Mesothelial cell of epicardium (in vitro differentiated cells): Measurements from ENCODE around the gene MYL3. TPM values are rescaled to one million over a fixed set of nuclear protein-coding genes. Genes with fewer than 3 reads are reported as not detected.

Source experiments
- DNase-seq, 2 experiments: peaks; one replicate each; pipeline ENCODE4 v3.0.0; 2021; ENCODE audit warnings: low spot score in 2 of 2; ENCODE audit not compliant: unreplicated experiment in 2 of 2
- H3K27ac Mint-ChIP-seq: 2 replicates; pipeline ENCODE4 v1.8.0; 2021; ENCODE audit warnings: mixed read lengths
- H3K27me3 Mint-ChIP-seq: 2 replicates; pipeline ENCODE4 v1.8.0; 2021; ENCODE audit warnings: low read depth, mixed read lengths
- H3K36me3 Mint-ChIP-seq: 2 replicates; pipeline ENCODE4 v1.8.0; 2021; ENCODE audit warnings: mixed read lengths
- H3K4me1 Mint-ChIP-seq: 2 replicates; pipeline ENCODE4 v1.8.0; 2021; ENCODE audit warnings: mixed read lengths
- H3K4me3 Mint-ChIP-seq: 2 replicates; pipeline ENCODE4 v1.8.0; 2021; ENCODE audit warnings: mild to moderate bottlenecking, moderate library complexity, mixed read lengths
- H3K9me3 Mint-ChIP-seq: 2 replicates; pipeline ENCODE4 v1.8.0; 2021; ENCODE audit warnings: mixed read lengths
- CTCF ChIP-seq: fragments of 200-600 bp; sonication (generic); IDR thresholded peaks from one replicate; pipeline ENCODE4 v1.5.0; 2021; ENCODE audit warnings: antibody characterized with exemption; ENCODE audit not compliant: unreplicated experiment
- total RNA-seq: library from RNA; stranded (reverse); gene quantifications from 3 replicates; pipeline ENCODE4 v1.2.1, GENCODE V29; 2021

Gene MYL3
- total RNA-seq, 1 donor from 2014 or later: 5.3 TPM

GRCh38 chr3:46905213-46905560, 41.9 kb upstream of the MYL3 start:
- Mint-ChIP-seq H3K27ac (no peak overlapping the region), H3K4me3 (no peak overlapping the region), H3K4me1 (peaks cover 4% of the 10 kb centered on the region), H3K36me3 (no peaks in the 10 kb centered on the region), H3K27me3 (no peaks in the 10 kb centered on the region), H3K9me3 (no peaks in the 10 kb centered on the region)
- no peak for TF ChIP-seq CTCF
- DNase-seq: no peak

- H3K4me3 Mint-ChIP-seq: no peak overlapping the region
- no peak for TF ChIP-seq CTCF
- H3K27ac Mint-ChIP-seq: no peak overlapping the region
- H3K36me3 Mint-ChIP-seq: no peaks in the 10 kb centered on the region
- H3K27me3 Mint-ChIP-seq: no peaks in the 10 kb centered on the region
- peaks cover 3% of the 10 kb centered on the region for H3K4me1 Mint-ChIP-seq
- DNase-seq: no peak
- H3K9me3 Mint-ChIP-seq: no peaks in the 10 kb centered on the region
Observed at GRCh38 chr3:46904303-46905212, 41.3 kb upstream of the MYL3 start.

GRCh38 chr3:46903341-46904302, 40.4 kb upstream of the MYL3 start:
- no peaks in the 10 kb centered on the region for H3K36me3 Mint-ChIP-seq
- no peak for TF ChIP-seq CTCF
- no peaks in the 10 kb centered on the region for H3K27me3 Mint-ChIP-seq
- DNase-seq: no peak
- no peak overlapping the region for H3K4me3 Mint-ChIP-seq
- no peak overlapping the region for H3K27ac Mint-ChIP-seq
- no peaks in the 10 kb centered on the region for H3K9me3 Mint-ChIP-seq
- no peaks in the 10 kb centered on the region for H3K4me1 Mint-ChIP-seq

GRCh38 chr3:46902188-46902631, 39.0 kb upstream of the MYL3 start:
- no peaks in the 10 kb centered on the region for H3K36me3 Mint-ChIP-seq
- H3K27me3 Mint-ChIP-seq: no peaks in the 10 kb centered on the region
- no peak for DNase-seq
- no peak overlapping the region for H3K27ac Mint-ChIP-seq
- H3K9me3 Mint-ChIP-seq: no peaks in the 10 kb centered on the region
- H3K4me3 Mint-ChIP-seq: no peak overlapping the region
- no peaks in the 10 kb centered on the region for H3K4me1 Mint-ChIP-seq
- no peak for TF ChIP-seq CTCF

- Mint-ChIP-seq H3K27ac (peak overlapping the region; percentile 30), H3K9me3 (no peaks in the 10 kb centered on the region), H3K36me3 (no peaks in the 10 kb centered on the region), H3K27me3 (no peaks in the 10 kb centered on the region), H3K4me1 (no peaks in the 10 kb centered on the region), H3K4me3 (no peak overlapping the region)
- TF ChIP-seq CTCF: no peak
- no peak for DNase-seq
Observed at GRCh38 chr3:46901591-46902187, 38.4 kb upstream of the MYL3 start.
